ENCODE measurements around the gene NOC2L.

Gene NOC2L

GRCh38 chr1:909861-910310 lies 49.2 kb downstream of the NOC2L start:
- Histone ChIP-seq H3K27me3 (ENCODE audit: insufficient read depth, low read depth, severe bottlenecking) (no peaks in the 10 kb centered on the region), H3K9me3 (ENCODE audit: severe bottlenecking) (no peaks in the 10 kb centered on the region), H3K36me3 (peaks cover 14% of the 10 kb centered on the region), H3K27ac (no peak overlapping the region), H3K4me3 (ENCODE audit: low read depth, low read length) (no peak overlapping the region)
- no peak for DNase-seq
- TF ChIP-seq, protein P1, sequence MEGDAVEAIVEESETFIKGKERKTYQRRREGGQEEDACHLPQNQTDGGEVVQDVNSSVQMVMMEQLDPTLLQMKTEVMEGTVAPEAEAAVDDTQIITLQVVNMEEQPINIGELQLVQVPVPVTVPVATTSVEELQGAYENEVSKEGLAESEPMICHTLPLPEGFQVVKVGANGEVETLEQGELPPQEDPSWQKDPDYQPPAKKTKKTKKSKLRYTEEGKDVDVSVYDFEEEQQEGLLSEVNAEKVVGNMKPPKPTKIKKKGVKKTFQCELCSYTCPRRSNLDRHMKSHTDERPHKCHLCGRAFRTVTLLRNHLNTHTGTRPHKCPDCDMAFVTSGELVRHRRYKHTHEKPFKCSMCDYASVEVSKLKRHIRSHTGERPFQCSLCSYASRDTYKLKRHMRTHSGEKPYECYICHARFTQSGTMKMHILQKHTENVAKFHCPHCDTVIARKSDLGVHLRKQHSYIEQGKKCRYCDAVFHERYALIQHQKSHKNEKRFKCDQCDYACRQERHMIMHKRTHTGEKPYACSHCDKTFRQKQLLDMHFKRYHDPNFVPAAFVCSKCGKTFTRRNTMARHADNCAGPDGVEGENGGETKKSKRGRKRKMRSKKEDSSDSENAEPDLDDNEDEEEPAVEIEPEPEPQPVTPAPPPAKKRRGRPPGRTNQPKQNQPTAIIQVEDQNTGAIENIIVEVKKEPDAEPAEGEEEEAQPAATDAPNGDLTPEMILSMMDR (IDR thresholded peaks at IDR 0.05; ENCODE audit: low read depth, low read length), result no peak

- no peaks in the 10 kb centered on the region for H3K9me3 ChIP-seq (ENCODE audit: severe bottlenecking)
- H3K4me3 ChIP-seq (ENCODE audit: low read depth, low read length), result no peak overlapping the region
- H3K27me3 ChIP-seq (ENCODE audit: insufficient read depth, low read depth, severe bottlenecking), result no peaks in the 10 kb centered on the region
- no peak overlapping the region for H3K27ac ChIP-seq
- H3K36me3 ChIP-seq, result peaks cover 14% of the 10 kb centered on the region
- no peak for DNase-seq
- TF ChIP-seq, protein P1 (IDR thresholded peaks at IDR 0.05; ENCODE audit: low read depth, low read length), result no peak
Observed at GRCh38 chr1:908661-909060, 50.4 kb downstream of the NOC2L start.

DNA sequence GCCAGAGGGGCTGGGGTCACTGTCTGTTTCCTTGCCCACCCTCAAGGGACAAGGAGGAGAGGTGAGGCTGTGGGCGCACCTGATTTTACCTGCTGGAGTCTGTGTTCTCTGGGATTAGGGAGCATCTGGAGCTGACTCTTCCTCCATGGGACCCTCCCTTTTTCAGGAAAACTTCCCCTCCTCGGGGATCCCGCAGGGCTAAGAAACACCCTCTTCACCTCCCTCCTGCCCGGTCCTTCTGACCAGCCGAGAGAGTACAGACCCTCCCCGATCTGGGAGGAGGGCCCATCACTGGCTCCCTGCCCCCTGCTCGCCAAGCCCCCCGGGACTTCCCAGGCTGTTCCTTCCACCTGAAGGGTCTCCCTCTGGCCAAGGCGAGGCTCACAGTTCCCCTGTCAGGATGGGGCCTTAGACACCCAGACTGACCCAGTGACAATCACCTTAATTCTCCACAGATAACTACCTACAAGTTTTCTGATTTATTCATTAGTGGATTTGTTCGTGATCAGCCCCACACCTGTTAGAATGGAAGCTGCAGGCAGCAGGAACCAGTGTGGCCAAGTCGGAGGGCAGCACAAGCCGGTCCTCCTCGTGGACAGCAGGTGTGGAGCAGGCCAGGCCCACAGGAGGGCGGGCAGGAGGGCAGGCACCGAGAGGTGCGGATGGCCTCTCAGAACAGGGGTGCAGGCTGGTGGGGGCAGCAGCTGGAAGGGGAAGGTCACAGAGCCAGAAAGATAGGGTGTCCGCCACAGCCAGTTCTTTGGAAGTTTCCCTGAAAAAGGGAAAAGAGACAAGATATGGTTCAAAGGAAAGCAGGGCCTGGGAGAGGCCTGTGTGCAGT lies 51.2 kb downstream of the NOC2L start:
- Histone ChIP-seq H3K27ac (0 out of 2 replicates have a peak overlapping the region, but pooled peaks have one; percentile 10), H3K4me3 (ENCODE audit: low read depth, low read length) (no peak overlapping the region), H3K27me3 (ENCODE audit: insufficient read depth, low read depth, severe bottlenecking) (no peaks in the 10 kb centered on the region), H3K36me3 (peaks cover 14% of the 10 kb centered on the region), H3K9me3 (ENCODE audit: severe bottlenecking) (no peaks in the 10 kb centered on the region)
- no peak for DNase-seq
- TF ChIP-seq, protein P1 (IDR thresholded peaks at IDR 0.05; ENCODE audit: low read depth, low read length), result no peak

DNA sequence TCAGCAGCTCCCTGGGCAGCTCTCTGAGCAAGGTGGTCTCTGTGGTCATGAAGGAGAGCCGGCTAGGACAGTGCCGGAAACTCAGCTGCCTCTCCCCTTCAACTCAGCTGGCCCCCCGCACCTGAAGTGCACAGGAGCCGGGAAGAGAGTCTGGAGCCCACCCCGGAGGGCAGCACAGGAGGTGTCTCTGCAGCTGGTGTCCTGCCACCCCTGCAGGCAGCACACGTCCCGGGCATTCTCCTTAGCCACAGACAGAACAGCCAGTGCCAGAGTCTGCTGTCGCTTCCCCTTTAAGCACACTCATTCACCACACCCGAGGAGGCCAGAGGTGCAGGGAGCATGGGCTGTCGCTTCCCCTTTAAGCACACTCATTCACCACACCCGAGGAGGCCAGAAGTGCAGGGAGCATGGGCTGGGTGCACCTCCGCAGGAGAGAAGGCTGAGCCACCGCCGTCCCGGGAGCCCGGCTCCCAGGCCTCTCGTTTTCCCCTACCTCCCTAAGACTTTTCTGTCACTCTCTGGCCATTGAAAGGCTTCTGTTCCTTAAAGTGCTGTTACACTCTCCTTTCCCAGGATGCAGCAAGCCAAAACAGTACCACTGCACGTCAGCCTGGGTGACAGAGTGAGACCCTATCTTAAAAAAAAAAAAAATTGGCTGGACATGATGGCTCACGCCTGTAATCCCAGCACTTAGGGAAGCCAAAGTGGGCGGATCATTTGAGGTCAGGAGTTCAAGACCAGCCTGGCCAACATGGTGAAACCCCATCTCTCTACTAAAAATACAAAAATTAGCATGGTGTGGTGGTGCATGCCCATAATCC lies 52.2 kb downstream of the NOC2L start:
- TF ChIP-seq, protein P1 (IDR thresholded peaks at IDR 0.05; ENCODE audit: low read depth, low read length), result no peak
- Histone ChIP-seq H3K27me3 (ENCODE audit: insufficient read depth, low read depth, severe bottlenecking) (no peaks in the 10 kb centered on the region), H3K9me3 (ENCODE audit: severe bottlenecking) (no peaks in the 10 kb centered on the region), H3K27ac (peak overlapping the region; percentile 28; the same call in 1 of the 2 replicates), H3K36me3 (peaks cover 14% of the 10 kb centered on the region), H3K4me3 (ENCODE audit: low read depth, low read length) (no peak overlapping the region)
- DNase-seq, result no peak

GRCh38 chr1:905811-906599 lies 53.1 kb downstream of the NOC2L start:
- H3K36me3 ChIP-seq, result peaks cover 14% of the 10 kb centered on the region
- H3K4me3 ChIP-seq (ENCODE audit: low read depth, low read length), result no peak overlapping the region
- no peak for DNase-seq
- no peaks in the 10 kb centered on the region for H3K27me3 ChIP-seq (ENCODE audit: insufficient read depth, low read depth, severe bottlenecking)
- no peak overlapping the region; the same call in 1 of the 2 replicates for H3K27ac ChIP-seq
- TF ChIP-seq, protein P1 (IDR thresholded peaks at IDR 0.05; ENCODE audit: low read depth, low read length), result no peak
- no peaks in the 10 kb centered on the region for H3K9me3 ChIP-seq (ENCODE audit: severe bottlenecking)

All from WERI-Rb-1 (cell line).